Immature natural killer cell (primary cell): ENCODE data around the gene JAM3. TPM values are rescaled to one million over a fixed set of nuclear protein-coding genes. Genes with fewer than 3 reads are reported as not detected.

Source experiments
- DNase-seq, 3 donors: peaks; one replicate each; pipeline ENCODE4 v3.0.0; 2022; ENCODE audit warnings: mixed read lengths in 1 of 3
- H3K27ac Mint-ChIP-seq, 6 donors: one replicate each; pipeline ENCODE4 v1.8.0; 2020; ENCODE audit warnings: mixed read lengths in 6 of 6, mild to moderate bottlenecking in 5 of 6, inconsistent platforms in 4 of 6, moderate library complexity in 3 of 6
- H3K27me3 Mint-ChIP-seq, 3 donors: one replicate each; pipeline ENCODE4 v1.8.0; 2020 to 2021; ENCODE audit warnings: low read depth in 3 of 3, mild to moderate bottlenecking in 3 of 3, mixed read lengths in 3 of 3, moderate library complexity in 3 of 3, inconsistent platforms in 1 of 3
- H3K36me3 Mint-ChIP-seq, 3 donors: one replicate each; pipeline ENCODE4 v1.8.0; 2020; ENCODE audit warnings: mixed read lengths in 3 of 3, inconsistent platforms in 2 of 3, mild to moderate bottlenecking in 2 of 3
- H3K4me1 Mint-ChIP-seq, 2 donors: one replicate each; pipeline ENCODE4 v1.8.0; 2020; ENCODE audit warnings: inconsistent platforms in 2 of 2, mild to moderate bottlenecking in 2 of 2, mixed read lengths in 2 of 2, moderate library complexity in 1 of 2
- H3K4me3 Mint-ChIP-seq, 5 donors: one replicate each; pipeline ENCODE4 v1.8.0; 2020; ENCODE audit warnings: mild to moderate bottlenecking in 5 of 5, mixed read lengths in 5 of 5, inconsistent platforms in 3 of 5, moderate library complexity in 3 of 5
- H3K9me3 Mint-ChIP-seq, 6 donors: one replicate each; pipeline ENCODE4 v1.8.0; 2020; ENCODE audit warnings: mild to moderate bottlenecking in 6 of 6, mixed read lengths in 6 of 6, inconsistent platforms in 4 of 6, moderate library complexity in 3 of 6
- polyA plus RNA-seq, 3 donors: library from polyadenylated mRNA; unstranded; fragments of 300-500 nt; fragmentation: Illumina TruSeq; gene quantifications; one replicate each; pipeline ENCODE4 v1.2.3, GENCODE V29; 2021

Gene JAM3
- polyA plus RNA-seq, 3 donors from 2014 or later = 1.6 to 1.9 TPM; not detected in 1

GRCh38 chr11:134033276-134033675 lies 35.6 kb upstream of the JAM3 start:
- H3K4me3 Mint-ChIP-seq = peak overlapping the region in 4 of 5 donors; percentile 30 to 58 (median 46)
- H3K27ac Mint-ChIP-seq = peak overlapping the region in 4 of 6 donors; percentile 5 to 83 (median 53)
- H3K9me3 Mint-ChIP-seq = no peaks in the 10 kb centered on the region
- no peaks in the 10 kb centered on the region for H3K36me3 Mint-ChIP-seq
- peaks cover 6 to 10% (median 9%) of the 10 kb centered on the region in 3 donors for H3K27me3 Mint-ChIP-seq
- DNase-seq = no peak
- H3K4me1 Mint-ChIP-seq = peaks cover 45 to 53% of the 10 kb centered on the region in 2 donors

- peaks cover 47 to 53% of the 10 kb centered on the region in 2 donors for H3K4me1 Mint-ChIP-seq
- H3K27me3 Mint-ChIP-seq = peaks cover 3 to 10% (median 9%) of the 10 kb centered on the region in 3 donors
- peak overlapping the region; percentile 38 to 64 (median 47) for H3K4me3 Mint-ChIP-seq
- H3K27ac Mint-ChIP-seq = peak overlapping the region in 5 of 6 donors; percentile 5 to 83 (median 49)
- DNase-seq = peak; percentile 18 to 30 (median 26)
- H3K9me3 Mint-ChIP-seq = no peaks in the 10 kb centered on the region
- H3K36me3 Mint-ChIP-seq = no peaks in the 10 kb centered on the region
These were observed 35.0 kb upstream of the JAM3 start for GRCh38 chr11:134033696-134034491.

DNA sequence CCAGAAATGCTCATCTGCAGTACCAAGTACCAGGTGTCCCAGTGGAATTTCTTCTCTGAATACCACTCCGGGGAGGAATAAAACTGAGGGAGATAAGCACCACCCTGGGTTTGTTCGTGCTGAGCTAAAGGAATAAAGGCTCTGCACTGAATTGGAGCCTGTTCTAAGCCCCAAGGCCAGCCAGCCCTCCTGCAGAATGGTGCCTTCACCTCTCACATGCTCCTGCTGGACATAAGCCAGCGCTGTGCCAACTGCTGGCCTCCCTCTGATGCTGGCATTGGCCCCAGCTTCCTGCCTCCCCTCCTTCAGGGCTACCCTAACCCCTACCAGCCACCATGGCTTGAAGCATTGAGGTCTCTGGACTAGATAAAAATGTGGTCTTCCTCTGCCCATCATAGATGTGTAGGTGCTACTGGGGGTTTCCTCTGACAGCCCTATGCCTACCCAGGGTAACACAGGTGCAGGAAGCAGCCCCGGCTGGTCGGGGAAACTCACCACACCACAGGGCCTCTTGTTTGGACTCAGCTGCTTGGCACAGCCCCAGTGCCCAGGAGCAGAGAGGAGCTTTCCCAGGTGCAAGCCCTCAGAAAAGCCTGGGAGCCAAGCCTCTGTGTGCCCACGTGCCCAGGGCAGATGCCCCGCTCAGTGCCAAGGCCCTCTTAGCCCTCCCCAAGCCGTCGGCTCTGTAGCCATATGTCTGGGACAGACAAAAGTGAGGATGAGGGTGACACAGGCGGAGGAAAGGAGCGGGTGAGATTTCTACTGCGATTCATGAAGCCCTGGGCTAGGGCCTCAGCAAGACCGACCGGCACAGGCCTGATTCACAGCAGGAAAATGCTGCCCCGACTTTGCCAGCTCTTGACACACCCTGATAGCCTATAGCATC lies 34.1 kb upstream of the JAM3 start:
- Mint-ChIP-seq H3K36me3 (no peaks in the 10 kb centered on the region), H3K27ac (peak overlapping the region in 3 of 6 donors; percentile 62 to 84 (median 80)), H3K4me3 (peak overlapping the region; percentile 29 to 94 (median 83)), H3K4me1 (peaks cover 47 to 53% of the 10 kb centered on the region in 2 donors), H3K9me3 (no peaks in the 10 kb centered on the region), H3K27me3 (peaks cover 3 to 10% (median 9%) of the 10 kb centered on the region in 3 donors)
- peak; percentile 30 to 50 (median 42) for DNase-seq

DNA sequence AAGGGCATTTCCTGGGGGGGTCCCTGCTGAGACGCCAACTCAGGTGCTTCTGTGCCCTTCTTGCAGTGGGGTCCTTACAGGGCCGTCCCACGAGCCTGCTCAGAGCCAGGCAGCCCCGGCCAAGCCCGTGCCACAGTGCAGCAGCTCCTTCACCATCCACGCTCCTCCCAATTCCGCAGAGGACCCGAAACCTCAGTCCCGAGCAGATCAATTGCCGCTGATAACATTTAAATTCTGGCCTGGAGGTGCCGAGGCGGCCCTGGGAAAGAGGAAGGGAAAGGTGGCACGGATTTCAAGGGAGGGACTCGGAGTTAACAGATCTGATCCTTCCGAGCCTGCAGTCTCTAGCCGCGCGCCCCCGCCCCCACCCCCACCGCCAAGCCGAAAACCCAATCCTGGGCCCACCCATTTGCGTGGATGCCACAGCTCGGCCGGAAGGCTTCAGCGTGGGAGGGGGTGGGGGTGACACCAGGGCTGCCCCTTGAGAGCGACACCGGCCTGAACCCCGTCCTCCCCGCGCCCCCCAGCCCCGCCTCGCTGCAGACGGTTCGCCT lies 32.3 kb upstream of the JAM3 start:
- DNase-seq = peak in 2 of 3 donors; percentile 14 to 53
- Mint-ChIP-seq H3K27me3 (peaks cover 3 to 7% (median 6%) of the 10 kb centered on the region in 3 donors), H3K4me1 (peaks cover 47 to 53% of the 10 kb centered on the region in 2 donors), H3K36me3 (no peaks in the 10 kb centered on the region), H3K27ac (peak overlapping the region; percentile 60 to 96 (median 89)), H3K9me3 (no peaks in the 10 kb centered on the region), H3K4me3 (peak overlapping the region; percentile 94 to 97 (median 95))

DNA sequence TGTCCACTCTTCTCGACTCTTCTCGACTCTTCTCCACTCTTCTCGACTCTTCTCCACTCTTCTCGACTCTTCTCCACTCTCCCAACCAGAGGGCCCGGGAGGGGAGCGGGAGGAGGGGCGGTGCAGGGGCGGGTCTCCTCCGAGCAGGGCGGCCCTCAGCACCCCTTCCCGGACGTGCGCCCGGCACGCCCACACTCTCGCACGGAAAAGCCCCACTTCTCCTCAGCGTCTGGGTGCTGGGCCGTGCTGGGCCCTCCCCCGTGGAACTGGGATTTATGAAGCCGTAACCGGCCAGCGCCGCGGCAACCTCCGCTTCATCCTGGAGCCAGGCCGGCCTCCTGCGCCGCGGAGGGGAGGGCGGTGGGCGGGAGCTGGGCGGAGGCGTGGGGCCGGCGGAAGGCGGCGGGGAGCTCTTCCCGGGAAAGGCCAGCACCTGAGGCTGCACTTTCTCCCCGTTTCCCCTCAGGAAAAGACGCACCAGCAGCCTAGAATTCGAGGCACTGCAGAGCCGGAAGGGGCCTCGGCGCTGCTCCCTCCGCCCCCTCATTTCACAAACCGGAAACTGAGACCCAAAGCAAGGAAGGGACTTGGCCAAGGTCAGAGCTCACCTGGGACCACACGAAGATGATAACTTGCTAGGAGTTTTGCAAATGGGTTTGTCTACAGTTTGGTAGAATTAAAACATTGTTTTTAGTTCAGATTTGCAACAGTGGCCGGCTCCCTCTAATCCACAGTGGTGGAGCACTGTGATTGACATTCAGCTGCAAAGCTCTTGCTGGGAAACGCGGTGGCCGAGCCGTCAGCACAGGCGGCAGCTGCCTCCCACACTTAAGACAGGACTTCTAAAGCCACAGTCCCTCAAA lies 31.6 kb upstream of the JAM3 start:
- Mint-ChIP-seq H3K27me3 (peaks cover 3 to 5% (median 4%) of the 10 kb centered on the region in 3 donors), H3K4me3 (peak overlapping the region; percentile 94 to 97 (median 95)), H3K36me3 (no peaks in the 10 kb centered on the region), H3K9me3 (no peaks in the 10 kb centered on the region), H3K4me1 (peaks cover 43 to 48% of the 10 kb centered on the region in 2 donors), H3K27ac (peak overlapping the region; percentile 92 to 96 (median 94))
- peak; percentile 47 to 56 (median 49) for DNase-seq

GRCh38 chr11:134038897-134039470 lies 29.9 kb upstream of the JAM3 start:
- Mint-ChIP-seq H3K4me3 (peak overlapping the region in 4 of 5 donors; percentile 46 to 94 (median 59)), H3K27me3 (peaks cover 3 to 8% (median 7%) of the 10 kb centered on the region in 3 donors), H3K9me3 (no peaks in the 10 kb centered on the region), H3K36me3 (no peaks in the 10 kb centered on the region), H3K27ac (no peak overlapping the region), H3K4me1 (peaks cover 26 to 36% of the 10 kb centered on the region in 2 donors)
- no peak for DNase-seq

- Mint-ChIP-seq H3K27me3 (peaks cover 3 to 8% (median 7%) of the 10 kb centered on the region in 3 donors), H3K4me3 (no peak overlapping the region), H3K36me3 (no peaks in the 10 kb centered on the region), H3K4me1 (peaks cover 19 to 27% of the 10 kb centered on the region in 2 donors), H3K27ac (peak overlapping the region in 1 of 6 donors; percentile 21), H3K9me3 (no peaks in the 10 kb centered on the region)
- DNase-seq = no peak
These were observed 29.0 kb upstream of the JAM3 start for GRCh38 chr11:134039726-134040385.

DNA sequence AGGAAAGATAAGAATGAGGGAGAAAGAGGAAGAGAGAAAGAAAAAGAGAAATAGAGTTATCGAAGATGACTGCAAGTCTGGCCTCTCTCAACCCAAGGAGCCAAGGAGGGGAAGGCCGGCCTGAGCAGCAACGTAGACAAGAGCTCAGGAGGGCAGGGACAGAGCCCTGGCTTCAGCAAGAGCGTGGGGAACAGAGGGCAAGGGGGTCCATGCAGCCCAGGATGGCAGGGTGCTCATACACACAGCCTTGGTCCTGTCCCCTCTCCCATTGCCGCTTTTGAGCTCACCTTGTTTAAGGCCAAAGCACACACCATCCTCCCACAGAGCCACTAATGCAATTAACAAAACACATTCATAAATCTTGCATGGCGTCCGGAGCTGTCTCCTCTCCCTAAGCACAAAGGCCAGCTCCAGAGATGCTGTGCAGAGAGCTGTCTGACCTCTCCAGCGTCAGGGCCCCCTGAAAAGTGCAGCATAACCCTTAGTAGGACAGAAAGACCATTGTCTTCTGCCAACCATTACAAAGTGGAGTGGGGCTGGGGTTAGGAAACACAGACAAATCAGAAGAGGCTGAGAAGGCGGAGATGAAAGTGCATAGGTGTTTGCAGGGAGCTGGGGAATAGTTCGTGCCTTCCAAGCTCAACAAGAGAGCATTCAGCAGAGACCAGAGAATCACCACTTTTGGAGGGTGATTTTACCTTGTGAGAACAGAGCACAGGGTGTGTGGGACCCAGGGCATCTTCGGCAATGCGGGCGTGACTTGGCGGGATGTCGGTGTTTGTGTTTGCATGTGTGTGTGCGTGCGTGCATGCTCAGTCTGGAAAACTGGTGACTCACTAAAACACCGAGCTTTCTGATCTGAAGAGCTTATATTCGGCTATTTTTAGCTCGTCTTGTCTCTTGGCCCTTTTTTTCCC lies 28.2 kb upstream of the JAM3 start:
- no peak overlapping the region for H3K4me3 Mint-ChIP-seq
- no peaks in the 10 kb centered on the region for H3K36me3 Mint-ChIP-seq
- H3K9me3 Mint-ChIP-seq = no peaks in the 10 kb centered on the region
- peaks cover 12 to 19% of the 10 kb centered on the region in 2 donors for H3K4me1 Mint-ChIP-seq
- DNase-seq = no peak
- peak overlapping the region in 1 of 6 donors; percentile 21 for H3K27ac Mint-ChIP-seq
- H3K27me3 Mint-ChIP-seq = peaks cover 3 to 8% (median 6%) of the 10 kb centered on the region in 3 donors

DNA sequence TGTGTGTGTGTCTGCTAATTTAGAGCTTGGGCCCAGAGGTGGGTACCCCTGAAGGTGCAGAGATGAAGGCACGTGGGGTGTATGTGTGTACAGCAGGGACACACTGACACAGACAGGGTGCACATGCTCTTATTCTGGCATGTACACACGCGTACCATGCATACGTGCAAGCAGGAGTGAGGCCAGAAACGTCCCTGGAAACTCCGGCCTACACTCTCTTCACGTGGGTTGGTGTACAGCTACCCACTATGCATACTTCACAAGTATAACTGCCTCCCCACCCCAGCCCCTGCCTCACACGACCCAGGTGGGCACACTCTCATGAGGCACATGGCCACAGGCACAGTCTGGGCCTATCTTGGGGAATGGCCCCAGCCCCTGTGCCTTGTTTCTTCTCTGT lies 27.5 kb upstream of the JAM3 start:
- Mint-ChIP-seq H3K36me3 (no peaks in the 10 kb centered on the region), H3K4me1 (peaks cover 8 to 12% of the 10 kb centered on the region in 2 donors), H3K9me3 (no peaks in the 10 kb centered on the region), H3K4me3 (no peak overlapping the region), H3K27ac (no peak overlapping the region), H3K27me3 (peaks cover 3 to 8% (median 6%) of the 10 kb centered on the region in 3 donors)
- DNase-seq = no peak

DNA sequence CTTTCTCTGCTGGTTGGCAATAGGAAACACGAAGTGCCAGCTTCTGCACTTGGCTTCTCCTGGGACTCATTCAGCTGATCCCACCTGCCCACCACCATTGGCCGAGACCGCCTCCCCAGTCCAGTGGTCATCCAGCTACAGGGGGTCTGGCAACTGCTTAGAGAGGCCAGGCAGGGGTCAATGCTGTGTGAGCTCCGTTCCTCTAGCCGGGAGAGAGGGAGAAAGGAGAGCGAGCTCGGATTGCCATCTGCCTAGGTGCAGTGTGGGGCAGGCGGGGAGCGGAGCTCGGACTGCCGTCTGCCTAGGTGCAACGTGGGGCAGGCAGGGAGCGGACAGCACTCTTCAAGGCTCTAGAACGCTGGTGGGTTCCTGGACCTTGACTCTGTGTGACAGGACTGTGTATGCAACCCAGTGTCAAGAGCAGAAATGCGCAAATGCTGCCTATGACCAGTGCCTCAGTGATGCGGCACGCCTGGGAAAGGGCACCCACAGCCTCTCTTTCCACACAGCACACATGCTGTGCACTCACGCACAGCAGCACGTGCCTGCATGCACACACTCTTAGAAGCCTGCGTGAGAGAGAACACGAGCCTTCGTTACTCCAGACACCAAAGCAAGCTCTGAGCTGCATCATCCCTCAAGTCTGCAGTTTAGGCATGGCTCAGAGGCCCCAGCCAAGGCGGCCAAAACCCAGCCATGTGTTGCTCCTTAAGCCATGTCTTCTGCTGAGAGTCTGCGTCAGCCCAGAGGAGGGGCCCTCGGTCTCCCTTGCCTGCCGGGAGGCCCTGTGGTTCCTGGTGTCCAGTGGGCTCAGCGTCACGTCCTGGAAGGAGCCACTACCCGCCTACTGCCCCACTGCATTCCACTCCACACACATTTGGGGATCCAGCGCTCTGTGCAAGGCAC lies 26.8 kb upstream of the JAM3 start:
- Mint-ChIP-seq H3K9me3 (no peaks in the 10 kb centered on the region), H3K4me3 (no peak overlapping the region), H3K27ac (no peak overlapping the region), H3K27me3 (peaks cover 3 to 8% (median 8%) of the 10 kb centered on the region in 3 donors), H3K4me1 (peaks cover 8 to 10% of the 10 kb centered on the region in 2 donors), H3K36me3 (no peaks in the 10 kb centered on the region)
- DNase-seq = no peak
